Measurements from ENCODE around the gene ERP27.
A peak's percentile ranks its signal among the peaks of the same experiment; 100 is the strongest.

ERP27 gene

DNA sequence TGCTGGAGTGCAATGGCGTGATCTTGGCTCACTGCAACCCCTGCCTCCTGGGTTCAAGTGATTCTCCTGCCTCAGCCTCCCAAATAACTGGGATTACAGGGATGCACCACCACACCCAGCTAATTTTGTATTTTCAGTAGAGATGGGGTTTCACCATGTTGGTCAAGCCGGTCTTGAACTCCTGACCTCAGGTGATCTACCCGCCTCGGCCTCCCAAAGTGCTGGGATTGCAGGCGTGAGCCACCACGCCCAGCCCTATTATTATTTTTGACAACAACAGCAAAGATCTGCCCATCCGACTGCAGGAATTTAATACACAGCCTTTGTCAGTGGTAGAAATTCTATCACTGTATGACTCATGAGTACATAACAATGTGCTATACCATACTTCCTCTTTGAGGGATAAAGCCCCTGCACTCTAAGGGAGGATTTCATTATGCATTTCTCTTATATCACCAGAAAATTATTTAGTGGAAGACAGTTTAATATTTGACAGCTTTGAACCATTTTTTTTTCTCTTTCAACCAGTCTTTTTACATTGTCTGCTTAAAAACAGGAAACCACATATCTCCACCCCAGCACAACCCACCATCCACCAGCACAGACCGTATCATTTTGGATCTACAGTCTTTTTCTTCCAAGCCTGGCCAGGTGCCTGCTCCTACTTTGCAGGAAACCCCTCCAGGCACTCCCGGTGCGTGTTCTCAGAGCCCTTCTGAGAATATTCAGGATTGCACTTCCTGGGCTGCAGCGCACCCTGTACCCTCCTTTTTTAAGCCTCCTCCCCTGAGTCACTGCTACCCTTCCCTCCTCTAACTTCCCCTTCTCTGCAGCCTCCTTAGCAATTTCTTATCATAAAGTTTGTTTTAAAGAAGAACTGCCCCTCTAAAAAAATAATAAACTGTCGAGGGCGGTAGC lies 22.5 kb upstream of the ERP27 start:
- Histone ChIP-seq H3K9me3 (ENCODE audit: control insufficient read depth, low read length) (no peaks in the 10 kb centered on the region), H3K4me1 (ENCODE audit: control insufficient read depth, insufficient read depth, low read length, poor library complexity, severe bottlenecking) (peaks cover 17% of the 10 kb centered on the region), H3K36me3 (ENCODE audit: control insufficient read depth, insufficient read depth, low read length) (no peaks in the 10 kb centered on the region), H3K27ac (ENCODE audit: low read depth, low read length, severe bottlenecking) (peak overlapping the region; percentile 75), H3K4me3 (ENCODE audit: extremely low read depth, insufficient read depth, low read length, poor library complexity, severe bottlenecking) (peak overlapping the region; percentile 18)
- WGBS, 2 experiments (ENCODE audit: insufficient coverage in 2 of 2) = 76 to 89% methylated on average over 9 to 11 of the region's 13 CpGs

GRCh38 chr12:14959916-14960496 lies 21.7 kb upstream of the ERP27 start:
- peaks cover 17% of the 10 kb centered on the region for H3K4me1 ChIP-seq (ENCODE audit: control insufficient read depth, insufficient read depth, low read length, poor library complexity, severe bottlenecking)
- no peaks in the 10 kb centered on the region for H3K36me3 ChIP-seq (ENCODE audit: control insufficient read depth, insufficient read depth, low read length)
- no peak overlapping the region for H3K4me3 ChIP-seq (ENCODE audit: extremely low read depth, insufficient read depth, low read length, poor library complexity, severe bottlenecking)
- H3K9me3 ChIP-seq (ENCODE audit: control insufficient read depth, low read length) = no peaks in the 10 kb centered on the region
- H3K27ac ChIP-seq (ENCODE audit: low read depth, low read length, severe bottlenecking) = no peak overlapping the region
- WGBS, 2 experiments (ENCODE audit: insufficient coverage in 2 of 2) = 69 to 100% methylated on average over 2 of the region's 4 CpGs

DNA sequence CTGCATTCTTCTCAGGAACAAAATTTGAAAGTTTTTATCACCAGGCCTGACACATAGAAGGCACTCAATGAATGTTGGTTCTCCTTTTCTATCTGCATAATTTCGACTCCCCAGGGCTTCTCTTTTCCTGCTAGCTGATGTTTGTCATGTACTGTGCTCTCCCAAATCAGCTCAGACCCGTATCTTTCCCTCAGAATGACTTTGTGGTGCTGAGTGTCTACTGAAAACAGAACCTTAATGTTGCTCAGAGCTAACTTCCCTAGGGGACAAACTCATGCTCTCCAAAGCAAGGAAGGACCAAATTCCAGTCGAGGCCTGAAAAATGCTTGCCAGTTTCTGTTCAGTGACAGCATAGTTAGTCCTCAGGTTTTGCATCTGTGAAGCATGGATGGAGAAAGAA lies 21.1 kb upstream of the ERP27 start:
- WGBS, 2 experiments (ENCODE audit: insufficient coverage in 2 of 2) = 83 to 88% methylated on average over 1 of the region's 3 CpGs
- Histone ChIP-seq H3K4me3 (ENCODE audit: extremely low read depth, insufficient read depth, low read length, poor library complexity, severe bottlenecking) (no peak overlapping the region), H3K27ac (ENCODE audit: low read depth, low read length, severe bottlenecking) (no peak overlapping the region), H3K4me1 (ENCODE audit: control insufficient read depth, insufficient read depth, low read length, poor library complexity, severe bottlenecking) (peaks cover 17% of the 10 kb centered on the region), H3K9me3 (ENCODE audit: control insufficient read depth, low read length) (no peaks in the 10 kb centered on the region), H3K36me3 (ENCODE audit: control insufficient read depth, insufficient read depth, low read length) (no peaks in the 10 kb centered on the region)

DNA sequence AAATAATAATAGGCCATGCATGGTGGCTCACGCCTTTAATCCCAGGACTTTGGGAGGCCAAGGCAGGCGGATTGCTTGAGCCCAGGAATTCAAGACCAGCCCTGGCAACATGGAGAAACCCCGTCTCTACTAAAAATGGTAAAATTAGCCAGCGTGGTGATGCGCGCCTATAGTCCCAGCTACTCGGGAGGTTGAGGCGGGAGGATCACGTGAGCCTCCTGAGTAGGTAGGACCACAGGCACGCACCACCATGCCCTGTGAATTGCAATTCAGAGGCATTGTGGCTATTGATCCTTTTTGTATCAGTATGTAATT lies 20.7 kb upstream of the ERP27 start:
- H3K9me3 ChIP-seq (ENCODE audit: control insufficient read depth, low read length) = no peaks in the 10 kb centered on the region
- H3K27ac ChIP-seq (ENCODE audit: low read depth, low read length, severe bottlenecking) = no peak overlapping the region
- H3K4me3 ChIP-seq (ENCODE audit: extremely low read depth, insufficient read depth, low read length, poor library complexity, severe bottlenecking) = no peak overlapping the region
- 95 to 96% methylated on average over 9 of the region's 10 CpGs for WGBS, 2 experiments (ENCODE audit: insufficient coverage in 2 of 2)
- peaks cover 17% of the 10 kb centered on the region for H3K4me1 ChIP-seq (ENCODE audit: control insufficient read depth, insufficient read depth, low read length, poor library complexity, severe bottlenecking)
- no peaks in the 10 kb centered on the region for H3K36me3 ChIP-seq (ENCODE audit: control insufficient read depth, insufficient read depth, low read length)

- WGBS, 2 experiments (ENCODE audit: insufficient coverage in 2 of 2) = 89 to 90% methylated on average over 6 to 7 of the region's 11 CpGs
Observed at GRCh38 chr12:14958361-14959125, 20.2 kb upstream of the ERP27 start.

GRCh38 chr12:14957551-14958168 lies 19.3 kb upstream of the ERP27 start:
- WGBS, 2 experiments (ENCODE audit: insufficient coverage in 2 of 2) = 91 to 95% methylated on average over 4 of the region's 5 CpGs
- no peaks in the 10 kb centered on the region for H3K9me3 ChIP-seq (ENCODE audit: control insufficient read depth, low read length)
- H3K4me1 ChIP-seq (ENCODE audit: control insufficient read depth, insufficient read depth, low read length, poor library complexity, severe bottlenecking) = peaks cover 20% of the 10 kb centered on the region
- H3K27ac ChIP-seq (ENCODE audit: low read depth, low read length, severe bottlenecking) = no peak overlapping the region
- no peaks in the 10 kb centered on the region for H3K36me3 ChIP-seq (ENCODE audit: control insufficient read depth, insufficient read depth, low read length)
- H3K4me3 ChIP-seq (ENCODE audit: extremely low read depth, insufficient read depth, low read length, poor library complexity, severe bottlenecking) = no peak overlapping the region

More at GRCh38 chr12:14958361-14959125, 20.2 kb upstream of the ERP27 start:
- H3K4me3 ChIP-seq (ENCODE audit: extremely low read depth, insufficient read depth, low read length, poor library complexity, severe bottlenecking) = no peak overlapping the region
- no peak overlapping the region for H3K27ac ChIP-seq (ENCODE audit: low read depth, low read length, severe bottlenecking)
- no peaks in the 10 kb centered on the region for H3K9me3 ChIP-seq (ENCODE audit: control insufficient read depth, low read length)
- H3K36me3 ChIP-seq (ENCODE audit: control insufficient read depth, insufficient read depth, low read length) = no peaks in the 10 kb centered on the region
- peaks cover 17% of the 10 kb centered on the region for H3K4me1 ChIP-seq (ENCODE audit: control insufficient read depth, insufficient read depth, low read length, poor library complexity, severe bottlenecking)

DNA sequence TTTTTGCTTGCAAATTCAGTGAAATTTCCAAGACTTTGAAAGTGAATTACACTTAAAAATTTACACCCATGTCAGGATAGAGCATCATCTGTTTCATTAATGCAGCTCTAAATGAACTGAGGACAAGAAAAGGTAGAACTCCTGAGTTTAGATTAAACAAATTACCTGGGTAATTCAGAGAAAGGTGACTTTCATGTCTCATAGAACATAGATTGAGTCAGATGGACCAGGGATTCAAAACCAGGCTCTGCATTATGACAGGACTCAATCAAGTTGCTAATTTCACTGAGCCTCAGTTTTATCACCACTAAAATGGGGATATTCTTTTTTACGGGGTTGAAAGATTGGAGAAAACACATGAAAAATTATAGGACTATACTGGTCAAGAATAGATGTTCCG lies 18.6 kb upstream of the ERP27 start:
- 90% methylated on average over 1 of the region's 2 CpGs; no CpG with 5 or more reads in 1 of the 2 experiments for WGBS, 2 experiments (ENCODE audit: insufficient coverage in 2 of 2)
- no peak overlapping the region for H3K4me3 ChIP-seq (ENCODE audit: extremely low read depth, insufficient read depth, low read length, poor library complexity, severe bottlenecking)
- H3K4me1 ChIP-seq (ENCODE audit: control insufficient read depth, insufficient read depth, low read length, poor library complexity, severe bottlenecking) = peaks cover 22% of the 10 kb centered on the region
- H3K9me3 ChIP-seq (ENCODE audit: control insufficient read depth, low read length) = no peaks in the 10 kb centered on the region
- no peaks in the 10 kb centered on the region for H3K36me3 ChIP-seq (ENCODE audit: control insufficient read depth, insufficient read depth, low read length)
- no peak overlapping the region for H3K27ac ChIP-seq (ENCODE audit: low read depth, low read length, severe bottlenecking)

DNA sequence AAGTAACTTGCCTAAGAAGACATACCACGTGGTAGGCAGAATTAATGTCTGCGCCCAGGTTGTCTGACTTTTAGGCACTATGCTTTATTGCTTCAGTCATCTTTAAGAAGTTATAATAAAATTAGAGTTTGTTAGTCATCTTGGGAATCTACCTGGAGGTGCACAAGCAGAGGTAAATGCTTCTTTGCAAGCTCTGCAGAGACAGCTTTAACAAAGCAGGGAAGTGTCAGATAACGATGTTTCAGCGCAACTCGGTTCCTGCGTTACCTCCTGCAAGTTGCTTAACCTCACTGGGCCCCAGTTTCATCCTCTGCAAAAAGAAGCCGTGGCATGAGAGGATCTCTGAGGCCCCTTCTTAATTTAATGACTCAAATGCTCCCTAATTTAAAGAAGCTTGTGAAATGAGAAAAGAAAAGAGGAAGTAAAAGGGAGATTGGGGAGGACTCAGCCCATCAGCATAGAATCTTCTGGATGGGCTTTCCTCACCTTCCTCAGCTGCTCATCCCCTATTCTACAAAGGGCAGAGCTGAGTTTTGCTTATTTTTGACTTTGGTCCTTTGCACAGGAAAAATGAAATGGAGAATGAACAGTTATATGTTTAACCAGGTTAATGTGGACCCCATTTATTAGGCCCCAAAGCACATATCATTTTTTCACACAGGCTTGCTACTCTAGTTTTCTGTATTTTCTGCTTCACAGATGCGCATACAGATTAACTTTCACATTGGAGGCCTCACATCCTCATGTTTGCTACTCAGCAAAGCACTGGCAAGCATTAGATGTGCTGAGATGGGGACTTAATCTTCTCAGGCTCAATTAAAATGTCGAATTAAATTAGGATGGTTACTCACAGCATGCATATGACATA lies 17.9 kb upstream of the ERP27 start:
- Histone ChIP-seq H3K4me1 (ENCODE audit: control insufficient read depth, insufficient read depth, low read length, poor library complexity, severe bottlenecking) (peaks cover 22% of the 10 kb centered on the region), H3K4me3 (ENCODE audit: extremely low read depth, insufficient read depth, low read length, poor library complexity, severe bottlenecking) (no peak overlapping the region), H3K9me3 (ENCODE audit: control insufficient read depth, low read length) (no peaks in the 10 kb centered on the region), H3K27ac (ENCODE audit: low read depth, low read length, severe bottlenecking) (no peak overlapping the region), H3K36me3 (ENCODE audit: control insufficient read depth, insufficient read depth, low read length) (no peaks in the 10 kb centered on the region)
- WGBS, 2 experiments (ENCODE audit: insufficient coverage in 2 of 2) = 84 to 92% methylated on average over 4 to 8 of the region's 9 CpGs

GRCh38 chr12:14954269-14954668 lies 15.9 kb upstream of the ERP27 start:
- Histone ChIP-seq H3K4me3 (ENCODE audit: extremely low read depth, insufficient read depth, low read length, poor library complexity, severe bottlenecking) (no peak overlapping the region), H3K36me3 (ENCODE audit: control insufficient read depth, insufficient read depth, low read length) (peaks cover 5% of the 10 kb centered on the region), H3K27ac (ENCODE audit: low read depth, low read length, severe bottlenecking) (no peak overlapping the region), H3K4me1 (ENCODE audit: control insufficient read depth, insufficient read depth, low read length, poor library complexity, severe bottlenecking) (peaks cover 27% of the 10 kb centered on the region), H3K9me3 (ENCODE audit: control insufficient read depth, low read length) (no peaks in the 10 kb centered on the region)
- 95 to 97% methylated on average over 3 to 4 of the region's 4 CpGs for WGBS, 2 experiments (ENCODE audit: insufficient coverage in 2 of 2)

DNA sequence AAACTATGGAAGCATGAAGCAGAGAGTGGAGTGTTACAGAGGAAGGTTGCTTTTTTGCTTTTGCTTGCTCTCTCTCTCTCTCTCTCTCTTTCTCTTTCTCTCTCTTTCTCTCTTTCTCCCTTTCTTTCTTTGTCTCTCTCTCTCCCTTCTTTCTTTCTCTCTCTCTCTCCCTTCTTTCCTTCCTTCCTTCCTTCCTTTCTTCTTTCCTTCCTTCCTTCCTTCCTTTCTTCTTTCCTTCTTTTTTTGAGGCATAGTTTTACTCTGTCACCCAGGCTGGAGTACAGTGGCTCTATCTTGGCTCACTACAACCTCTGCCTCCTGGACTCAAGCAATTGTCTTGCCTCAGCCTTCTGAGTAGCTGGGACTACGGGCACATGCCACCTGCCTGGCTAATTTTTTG lies 15.4 kb upstream of the ERP27 start:
- WGBS, 2 experiments (ENCODE audit: insufficient coverage in 2 of 2) = 100% methylated on average over 1 of the region's 1 CpG; no CpG with 5 or more reads in 1 of the 2 experiments
- no peak overlapping the region for H3K4me3 ChIP-seq (ENCODE audit: extremely low read depth, insufficient read depth, low read length, poor library complexity, severe bottlenecking)
- H3K4me1 ChIP-seq (ENCODE audit: control insufficient read depth, insufficient read depth, low read length, poor library complexity, severe bottlenecking) = peaks cover 33% of the 10 kb centered on the region
- H3K36me3 ChIP-seq (ENCODE audit: control insufficient read depth, insufficient read depth, low read length) = peaks cover 5% of the 10 kb centered on the region
- no peak overlapping the region for H3K27ac ChIP-seq (ENCODE audit: low read depth, low read length, severe bottlenecking)
- H3K9me3 ChIP-seq (ENCODE audit: control insufficient read depth, low read length) = no peaks in the 10 kb centered on the region
